ENCODE results near the gene C4orf50.

GRCh38 chr4:5933996-5934831, 84.0 kb downstream of the C4orf50 start:
- TF ChIP-seq SUZ12 (IDR thresholded peaks at IDR 0.05; ENCODE audit: low read length) (no peak), SRF (IDR thresholded peaks at IDR 0.05; ENCODE audit: low read depth, low read length) (no peak), CTCF (IDR thresholded peaks at IDR 0.05; ENCODE audit: control extremely low read depth in 1 of 3, insufficient read depth in 1 of 3, low read depth in 1 of 3, low read length in 3 of 3) (no peak), KDM1A (IDR thresholded peaks at IDR 0.05; ENCODE audit: borderline replicate concordance, low read length) (no peak)

Data from H1 (cell line).